Endothelial cell of umbilical vein (primary cell): ENCODE results near the gene PCDHGC3. TPM values are rescaled to one million over a fixed set of nuclear protein-coding genes. Genes with fewer than 3 reads are reported as not detected.

Experiments used
- BruUV-seq: library from RNA; stranded (reverse); fragments of 400-500 nt; replicated peaks from 2 replicates; lab custom pipeline; 2021; lab: Mats Ljungman, UMichigan
- CTCF ChIA-PET: fragments of 300-600, 350-600 bp; sonication (Branson Sonifier 250); formaldehyde crosslinking; loops from one replicate; lab custom pipeline; 2021; ENCODE audit warnings: antibody characterized with exemption, inconsistent platforms; lab: Charles Lee
- POLR2A ChIA-PET: fragments of 300-600, 350-600 bp; sonication (Branson Sonifier 250); formaldehyde crosslinking; loops from one replicate; lab custom pipeline; 2021; ENCODE audit warnings: antibody characterized with exemption, inconsistent platforms; lab: Charles Lee
- DNase-seq: peaks from one replicate; pipeline ENCODE4 v3.0.0-alpha.2; 2011; ENCODE audit warnings: low read depth, low spot score
- FAIRE-seq: peaks from 2 replicates; lab custom pipeline; 2011; peaks lifted over from hg19 to GRCh38; lab: Jason Lieb, UNC
- H2AFZ ChIP-seq: 2 replicates; pipeline ENCODE4 v1.6.0; 2012; ENCODE audit warnings: low read depth, low read length, control low read depth, inconsistent platforms
- H3K27ac ChIP-seq: 2 replicates; pipeline ENCODE4 v1.5.1; 2011; ENCODE audit warnings: low read depth, mild to moderate bottlenecking, control low read depth, low read length, moderate library complexity; ENCODE audit not compliant: insufficient read depth
- H3K27me3 ChIP-seq, 2 experiments: 2 replicates each; pipeline versions ENCODE4 v1.6.0 to v1.6.1; 2011; ENCODE audit warnings: low read length in 2 of 2, mixed read lengths in 1 of 2; ENCODE audit not compliant: control insufficient read depth in 2 of 2, insufficient read depth in 2 of 2
- H3K36me3 ChIP-seq, 2 experiments: 2 replicates in 1 of 2; 3 replicates in 1 of 2; pipeline ENCODE4 v1.5.1; 2011; ENCODE audit warnings: low read length in 2 of 2, mild to moderate bottlenecking in 1 of 2, moderate library complexity in 1 of 2; ENCODE audit not compliant: control insufficient read depth in 2 of 2, insufficient read depth in 2 of 2; ENCODE audit errors: extremely low read depth in 1 of 2
- H3K4me1 ChIP-seq: 3 replicates; pipeline ENCODE4 v1.5.1; 2011; ENCODE audit warnings: mild to moderate bottlenecking, low read length; ENCODE audit not compliant: control insufficient read depth, insufficient read depth; ENCODE audit errors: extremely low read depth
- H3K4me2 ChIP-seq: 2 replicates; pipeline ENCODE4 v1.6.1; 2011; ENCODE audit warnings: low read length, control low read depth, mixed read lengths; ENCODE audit not compliant: insufficient read depth
- H3K4me3 ChIP-seq, 3 experiments: fragments of 200-600 bp in 1 of 3; sonication (generic), shearing (Covaris generic) in 1 of 3; replicated peaks in 1 of 3; 2 replicates each; pipeline ENCODE4 v1.5.1; 2011 to 2016; ENCODE audit warnings: control low read depth in 3 of 3, low read length in 3 of 3, mild to moderate bottlenecking in 2 of 3, inconsistent platforms in 1 of 3, low read depth in 1 of 3, moderate library complexity in 1 of 3; ENCODE audit not compliant: insufficient read depth in 1 of 3
- H3K79me2 ChIP-seq: 2 replicates; pipeline ENCODE4 v1.6.0; 2012; ENCODE audit warnings: low read length, inconsistent platforms; ENCODE audit not compliant: control insufficient read depth, insufficient read depth
- H3K9ac ChIP-seq: replicated peaks from 2 replicates; pipeline ENCODE3; 2011; ENCODE audit warnings: low read length, control low read depth; ENCODE audit not compliant: insufficient read depth; ENCODE audit errors: extremely low read depth
- H3K9me1 ChIP-seq: replicated peaks from 3 replicates; pipeline ENCODE4 v1.6.0; 2011; ENCODE audit warnings: mild to moderate bottlenecking, low read length; ENCODE audit not compliant: control insufficient read depth, insufficient read depth; ENCODE audit errors: extremely low read depth
- H3K9me3 ChIP-seq: replicated peaks from 2 replicates; pipeline ENCODE4 v1.5.1; 2012; ENCODE audit warnings: low read length, inconsistent platforms; ENCODE audit not compliant: control insufficient read depth, insufficient read depth
- H4K20me1 ChIP-seq: replicated peaks from 2 replicates; pipeline ENCODE3; 2011; ENCODE audit warnings: mild to moderate bottlenecking, low read length; ENCODE audit not compliant: control insufficient read depth, insufficient read depth; ENCODE audit errors: extremely low read depth
- EZH2 ChIP-seq: IDR thresholded peaks from 2 replicates; pipeline ENCODE4 v1.6.1; 2012; ENCODE audit warnings: borderline replicate concordance, low read depth, mild to moderate bottlenecking, moderate library complexity, low read length, inconsistent platforms; ENCODE audit not compliant: severe bottlenecking
- FOS ChIP-seq: IDR thresholded peaks from 2 replicates; pipeline ENCODE4 v1.6.1; 2011; ENCODE audit warnings: mild to moderate bottlenecking, low read length, moderate library complexity, borderline replicate concordance; ENCODE audit not compliant: insufficient read depth
- GATA2 ChIP-seq: IDR thresholded peaks from 2 replicates; pipeline ENCODE4 v1.7.0; 2011; ENCODE audit warnings: low read depth, mild to moderate bottlenecking, moderate library complexity, mixed read lengths, low read length; ENCODE audit not compliant: insufficient read length, insufficient read depth
- JUN ChIP-seq: IDR thresholded peaks from 2 replicates; pipeline ENCODE4 v1.6.1; 2011; ENCODE audit warnings: borderline replicate concordance, low read depth; ENCODE audit not compliant: insufficient read length, insufficient read depth
- MYC ChIP-seq: IDR thresholded peaks from one replicate; pipeline ENCODE4 v1.6.1; 2011; ENCODE audit warnings: mild to moderate bottlenecking, low read depth, low read length
- POLR2A ChIP-seq: IDR thresholded peaks from 2 replicates; pipeline ENCODE4 v1.6.1; 2012; ENCODE audit warnings: low read depth, mild to moderate bottlenecking, control low read depth, low read length
- POLR2AphosphoS5 ChIP-seq: IDR thresholded peaks from 2 replicates; pipeline ENCODE4 v1.6.1; 2012; ENCODE audit warnings: low read depth, mild to moderate bottlenecking, control low read depth, low read length, moderate library complexity; ENCODE audit not compliant: insufficient read depth
- dilution Hi-C: fragments of 300-500 bp; cut with MboI; formaldehyde crosslinking; loops from one replicate; pipeline ENCODE4 v1.15.0; 2019; ENCODE audit warnings: low sequenced_read_pairs; ENCODE audit not compliant: extremely low pct_ligation_motif_present
- intact Hi-C: fragments of 100-400 bp; cut with micrococcal nuclease; formaldehyde crosslinking; loops from one replicate; pipeline ENCODE4 v1.10.0; 2022
- polyA plus RNA-seq, 4 experiments: library from polyadenylated mRNA; depleted of rRNA in 3 of 4; stranded (reverse) in 3 of 4; unstranded in 1 of 4; fragments of >200 nt; gene quantifications; 2 replicates each; pipeline versions ENCODE4 v1.2.1 to v1.2.3, GENCODE V29; 2011 to 2012; ENCODE audit warnings: missing spikeins in 1 of 4
- total RNA-seq: library from RNA; stranded (reverse); gene quantifications from 2 replicates; pipeline ENCODE4 v1.2.3, GENCODE V29; 2021
- TF ChIP-seq, protein P1 (sequence below): IDR thresholded peaks from 2 replicates; pipeline ENCODE4 v1.6.1; 2011; ENCODE audit not compliant: insufficient read depth, insufficient read length
- TF ChIP-seq, protein P2 (sequence below), 2 donors: IDR thresholded peaks; 1 replicate in 1 of 2; 2 replicates in 1 of 2; pipeline ENCODE4 v1.5.1; 2011; ENCODE audit warnings: low read length in 2 of 2, mild to moderate bottlenecking in 2 of 2, moderate library complexity in 2 of 2, control low read depth in 1 of 2, inconsistent platforms in 1 of 2, low read depth in 1 of 2; ENCODE audit not compliant: insufficient read depth in 1 of 2; ENCODE audit errors: extremely low read depth in 1 of 2

PCDHGC3 gene
- total and polyA plus RNA-seq, 2 donors (not counting 3 experiments of a cell fraction or from before 2014, with no cell fraction given) = 9.2 to 36.1 TPM

DNA sequence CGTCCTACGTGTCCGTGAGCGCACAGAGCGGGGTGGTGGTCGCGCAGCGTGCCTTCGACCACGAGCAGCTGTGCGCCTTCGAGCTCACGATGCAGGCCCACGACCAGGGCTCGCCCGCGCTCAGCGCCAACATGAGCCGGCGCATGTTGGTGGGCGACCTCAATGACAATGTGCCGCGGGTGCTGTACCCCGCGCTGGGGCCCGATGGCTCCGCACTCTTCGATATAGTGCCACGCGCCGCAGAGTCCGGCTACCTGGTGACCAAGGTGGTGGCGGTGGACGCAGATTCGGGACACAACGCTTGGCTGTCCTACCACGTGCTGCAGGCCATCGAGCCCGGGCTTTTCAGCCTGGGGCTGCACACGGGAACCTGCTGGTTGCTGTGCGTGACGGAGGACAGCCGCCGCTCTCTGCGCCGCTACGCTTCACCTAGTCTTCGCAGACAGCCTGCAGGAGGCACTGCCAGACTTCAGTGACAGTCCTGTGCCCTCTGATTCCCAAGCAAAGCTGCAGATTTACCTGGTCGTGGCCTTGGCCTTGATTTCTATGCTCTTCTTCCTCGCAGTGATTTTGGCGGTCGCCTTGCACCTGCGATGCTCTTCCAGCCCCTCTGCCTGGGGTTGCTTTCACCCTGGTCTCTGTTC is 47.9 kb upstream of the PCDHGC3 start:
- no peaks in the 10 kb centered on the region for H3K79me2 ChIP-seq
- no peak overlapping the region for H2AFZ ChIP-seq
- ChIA-PET CTCF (interaction anchor here (1.4 to 6.3 kb wide), 6 partner anchors 20 to 139 kb away, joined by 4 to 308 read pairs (median 36); partner anchors contain the start of genes PCDHGB6 and PCDHGC3), POLR2A (no interaction called here)
- FAIRE-seq (no peak), DNase-seq (no peak)
- no peaks in the 10 kb centered on the region for H4K20me1 ChIP-seq
- peaks cover 31 to 69% of the 10 kb centered on the region in 2 experiments for H3K27me3 ChIP-seq
- H3K4me3 ChIP-seq = no peak overlapping the region
- H3K9me1 ChIP-seq = no peaks in the 10 kb centered on the region
- TF ChIP-seq POLR2AphosphoS5 = no peak
- H3K36me3 ChIP-seq = no peaks in the 10 kb centered on the region
- intact Hi-C loops (no loop called here), dilution Hi-C loops (no loop called here)
- peaks cover 17% of the 10 kb centered on the region for H3K4me1 ChIP-seq
- BruUV-seq = no TSS peak
- H3K27ac ChIP-seq = no peak overlapping the region
- no peaks in the 10 kb centered on the region for H3K9me3 ChIP-seq
- no peak overlapping the region for H3K4me2 ChIP-seq
- H3K9ac ChIP-seq = no peak overlapping the region

DNA sequence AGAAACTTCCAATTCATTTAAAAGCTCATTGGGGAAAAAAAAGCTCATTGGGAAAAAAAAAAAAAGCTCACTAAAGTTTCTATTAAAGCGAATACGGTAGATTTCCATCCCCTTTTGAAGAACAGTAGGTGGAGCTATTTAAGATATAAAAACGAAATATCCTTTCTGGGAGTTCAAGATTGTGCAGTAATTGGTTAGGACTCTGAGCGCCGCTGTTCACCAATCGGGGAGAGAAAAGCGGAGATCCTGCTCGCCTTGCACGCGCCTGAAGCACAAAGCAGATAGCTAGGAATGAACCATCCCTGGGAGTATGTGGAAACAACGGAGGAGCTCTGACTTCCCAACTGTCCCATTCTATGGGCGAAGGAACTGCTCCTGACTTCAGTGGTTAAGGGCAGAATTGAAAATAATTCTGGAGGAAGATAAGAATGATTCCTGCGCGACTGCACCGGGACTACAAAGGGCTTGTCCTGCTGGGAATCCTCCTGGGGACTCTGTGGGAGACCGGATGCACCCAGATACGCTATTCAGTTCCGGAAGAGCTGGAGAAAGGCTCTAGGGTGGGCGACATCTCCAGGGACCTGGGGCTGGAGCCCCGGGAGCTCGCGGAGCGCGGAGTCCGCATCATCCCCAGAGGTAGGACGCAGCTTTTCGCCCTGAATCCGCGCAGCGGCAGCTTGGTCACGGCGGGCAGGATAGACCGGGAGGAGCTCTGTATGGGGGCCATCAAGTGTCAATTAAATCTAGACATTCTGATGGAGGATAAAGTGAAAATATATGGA is 45.2 kb upstream of the PCDHGC3 start, which contains the start of gene PCDHGA12:
TSS of gene PCDHGA12 (plus strand) at position 176 of the 782 bp plus-strand sequence. CDS start at position 429, 253 bp downstream.
- Histone ChIP-seq H3K36me3 (no peaks in the 10 kb centered on the region), H3K4me3 (peak within 1 kb of the TSS; percentile 30 to 67 (median 40)), H3K9me3 (no peaks in the 10 kb centered on the region), H4K20me1 (no peaks in the 10 kb centered on the region), H3K27me3 (peaks cover 25 to 48% of the 10 kb centered on the region in 2 experiments), H3K9me1 (no peaks in the 10 kb centered on the region), H3K4me1 (peaks cover 17% of the 10 kb centered on the region), H3K27ac (peak within 1 kb of the TSS; percentile 10), H3K79me2 (no peaks in the 10 kb centered on the region), H2AFZ (peak within 1 kb of the TSS; percentile 86), H3K4me2 (peak within 1 kb of the TSS; percentile 93), H3K9ac (peak within 1 kb of the TSS; percentile 34)
- BruUV-seq = TSS peak; percentile 48
- TF ChIP-seq GATA2 (no peak), POLR2AphosphoS5 (no peak), EZH2 (no peak), MYC (no peak), FOS (no peak), POLR2A (no peak), JUN (no peak)
- TF ChIP-seq, protein P1, sequence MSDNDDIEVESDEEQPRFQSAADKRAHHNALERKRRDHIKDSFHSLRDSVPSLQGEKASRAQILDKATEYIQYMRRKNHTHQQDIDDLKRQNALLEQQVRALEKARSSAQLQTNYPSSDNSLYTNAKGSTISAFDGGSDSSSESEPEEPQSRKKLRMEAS = peak; percentile 34
- TF ChIP-seq, protein P2, sequence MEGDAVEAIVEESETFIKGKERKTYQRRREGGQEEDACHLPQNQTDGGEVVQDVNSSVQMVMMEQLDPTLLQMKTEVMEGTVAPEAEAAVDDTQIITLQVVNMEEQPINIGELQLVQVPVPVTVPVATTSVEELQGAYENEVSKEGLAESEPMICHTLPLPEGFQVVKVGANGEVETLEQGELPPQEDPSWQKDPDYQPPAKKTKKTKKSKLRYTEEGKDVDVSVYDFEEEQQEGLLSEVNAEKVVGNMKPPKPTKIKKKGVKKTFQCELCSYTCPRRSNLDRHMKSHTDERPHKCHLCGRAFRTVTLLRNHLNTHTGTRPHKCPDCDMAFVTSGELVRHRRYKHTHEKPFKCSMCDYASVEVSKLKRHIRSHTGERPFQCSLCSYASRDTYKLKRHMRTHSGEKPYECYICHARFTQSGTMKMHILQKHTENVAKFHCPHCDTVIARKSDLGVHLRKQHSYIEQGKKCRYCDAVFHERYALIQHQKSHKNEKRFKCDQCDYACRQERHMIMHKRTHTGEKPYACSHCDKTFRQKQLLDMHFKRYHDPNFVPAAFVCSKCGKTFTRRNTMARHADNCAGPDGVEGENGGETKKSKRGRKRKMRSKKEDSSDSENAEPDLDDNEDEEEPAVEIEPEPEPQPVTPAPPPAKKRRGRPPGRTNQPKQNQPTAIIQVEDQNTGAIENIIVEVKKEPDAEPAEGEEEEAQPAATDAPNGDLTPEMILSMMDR (IDR thresholded peaks at IDR 0.05; ENCODE audit: extremely low read depth in 1 of 2, insufficient read depth in 1 of 2, low read depth in 1 of 2, low read length in 2 of 2) = peak; percentile 45 to 69
- dilution Hi-C loops (no loop called here), intact Hi-C loops (loop anchor here (1.0 kb wide), 5 partner anchors 9 to 128 kb away; partner anchors contain the start of genes PCDHGA11 and PCDHGC3)
- DNase-seq (peak; percentile 87), FAIRE-seq (peak; percentile 91)
- ChIA-PET POLR2A (interaction anchor here (0.7 to 1.9 kb wide), 7 partner anchors 9 to 1200 kb away, joined by 3 to 10 read pairs (median 5); partner anchors contain the start of genes PCDHGA10 and PCDHGA11), CTCF (interaction anchor here (0.6 to 6.8 kb wide), 66 partner anchors 9 to 613 kb away, joined by 3 to 308 read pairs (median 6); partner anchors contain the start of genes DIAPH1, PCDHB10, PCDHB14 and PCDHB15)
